UCSD-AML1 (cell line): ENCODE data around the gene FAM32A.
"Not testable (repeated sequence)": the region's sequence is repeated elsewhere in the genome, so short reads cannot be mapped to it uniquely, and the experiment has no call there.

ENCODE experiments used
- DNase-seq: peaks from one replicate; lab custom pipeline; 2025; ENCODE audit not compliant: unreplicated experiment; lab: John Stamatoyannopoulos, UW

FAM32A gene

DNA sequence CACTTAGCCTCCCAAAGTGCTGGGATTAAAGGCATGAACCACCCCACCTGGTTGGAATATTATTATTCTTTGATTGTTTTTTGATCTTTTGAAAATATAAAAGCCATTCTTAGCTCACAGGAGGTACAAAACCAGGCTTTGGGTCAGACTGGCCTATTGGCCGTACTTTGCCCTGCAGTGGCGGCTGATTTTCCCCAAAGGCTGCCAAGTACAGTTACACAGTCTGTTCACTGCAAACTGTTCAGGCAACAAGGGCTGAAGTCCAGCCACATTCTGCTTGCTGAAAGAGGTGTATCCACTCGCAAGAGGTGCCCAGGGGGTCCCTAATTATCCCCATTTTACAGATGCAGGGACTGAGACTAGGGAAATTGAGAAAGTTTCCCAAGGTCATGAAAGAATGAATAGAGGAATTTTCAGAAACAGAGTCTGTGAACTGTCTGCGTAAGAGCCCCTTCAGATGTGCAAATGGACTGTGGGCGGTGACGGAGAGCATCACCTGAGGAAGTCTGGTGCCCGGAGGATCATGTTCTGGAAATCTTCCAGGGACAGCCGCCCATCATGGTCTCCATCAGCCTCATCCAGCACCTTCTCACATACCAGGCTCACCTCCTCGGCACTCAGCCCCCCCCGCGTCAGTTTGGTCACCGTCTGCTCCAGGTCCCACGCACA is 20.9 kb upstream of the FAM32A start:
- DNase-seq = no peak

DNA sequence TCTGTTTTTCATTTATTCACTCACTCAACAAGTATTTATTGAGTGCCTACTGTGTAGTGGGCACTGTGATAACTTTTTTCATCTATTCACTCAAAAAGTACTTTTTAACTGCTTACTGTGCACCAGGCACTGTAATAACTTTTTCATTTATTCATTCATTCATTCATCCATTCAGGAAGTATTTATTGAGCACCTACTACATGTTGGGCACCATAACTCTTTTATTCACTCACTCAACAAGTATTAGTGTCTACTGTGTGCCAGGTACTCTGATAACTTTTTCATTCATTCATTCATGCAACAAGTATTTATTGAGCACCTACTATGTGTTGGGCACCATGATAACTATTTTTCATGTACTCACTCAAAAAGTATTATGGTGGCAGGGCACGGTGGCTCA is 18.8 kb upstream of the FAM32A start:
- DNase-seq = no peak

DNA sequence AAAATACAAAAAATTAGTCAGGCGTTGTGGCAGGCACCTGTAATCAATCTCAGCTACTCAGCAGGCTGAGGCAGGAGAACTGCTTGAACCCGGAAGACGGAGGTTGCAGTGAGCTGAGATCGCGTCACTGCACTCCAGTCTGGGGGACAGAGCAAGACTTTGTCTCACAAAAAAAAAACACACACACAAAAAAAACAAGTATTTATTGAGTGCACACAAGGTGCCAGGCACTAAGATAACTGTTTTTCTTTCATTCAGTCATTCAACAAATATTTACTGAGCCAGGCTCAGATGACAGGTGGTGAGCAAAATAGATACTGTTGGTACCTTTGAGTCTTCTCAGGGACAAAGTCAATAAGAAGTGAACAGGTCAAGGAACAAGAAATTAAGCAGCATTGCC is 18.2 kb upstream of the FAM32A start:
- no peak for DNase-seq

DNA sequence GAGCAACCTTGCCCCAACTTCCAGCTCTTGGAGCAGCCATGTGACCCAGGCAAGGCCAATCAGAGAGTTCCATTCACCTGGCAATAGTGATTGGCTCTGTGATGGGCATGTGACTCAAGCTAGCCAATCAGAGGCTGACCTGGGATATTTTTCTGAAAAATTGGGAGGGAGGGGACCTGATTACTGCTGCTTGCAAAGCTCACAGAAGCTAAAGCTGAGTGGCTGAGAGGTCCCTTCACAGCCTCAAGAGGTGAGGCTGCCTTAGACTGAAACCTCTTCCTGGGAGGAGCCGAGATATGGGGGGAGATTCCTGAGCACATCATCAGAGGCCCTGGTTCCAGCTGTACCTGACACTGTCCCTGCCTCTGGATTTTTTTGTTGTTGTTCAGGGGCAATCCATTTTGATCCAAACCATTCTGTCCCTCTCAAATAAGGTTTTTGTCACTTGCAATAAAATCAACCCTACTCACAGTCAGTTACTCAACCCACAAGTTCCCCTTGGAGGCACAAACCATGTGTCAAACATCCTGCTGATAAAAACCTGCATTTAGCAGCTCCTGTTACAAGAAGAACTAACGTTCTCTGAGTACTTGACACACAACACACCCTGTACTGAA is 16.6 kb upstream of the FAM32A start:
- peak; percentile 39 for DNase-seq

DNA sequence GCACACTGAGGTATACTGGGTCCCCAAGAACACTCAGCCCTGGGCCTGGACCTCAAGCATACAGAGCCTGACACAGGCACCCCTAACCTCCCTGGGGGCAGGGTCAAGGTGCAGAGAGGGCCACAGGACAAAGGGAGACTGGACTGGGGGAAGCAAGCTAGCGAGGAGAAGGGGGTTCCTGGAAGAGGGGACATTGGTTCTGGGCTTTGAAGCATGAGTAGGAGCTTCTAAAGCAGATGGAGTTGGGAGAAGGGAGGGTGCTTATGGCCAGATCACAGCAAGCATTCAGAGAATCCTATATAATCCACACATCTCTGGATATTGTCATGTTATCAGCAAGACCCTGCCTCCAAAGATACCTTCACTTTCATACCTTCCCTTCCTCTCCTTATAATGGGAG is 15.1 kb upstream of the FAM32A start:
- no peak for DNase-seq

DNA sequence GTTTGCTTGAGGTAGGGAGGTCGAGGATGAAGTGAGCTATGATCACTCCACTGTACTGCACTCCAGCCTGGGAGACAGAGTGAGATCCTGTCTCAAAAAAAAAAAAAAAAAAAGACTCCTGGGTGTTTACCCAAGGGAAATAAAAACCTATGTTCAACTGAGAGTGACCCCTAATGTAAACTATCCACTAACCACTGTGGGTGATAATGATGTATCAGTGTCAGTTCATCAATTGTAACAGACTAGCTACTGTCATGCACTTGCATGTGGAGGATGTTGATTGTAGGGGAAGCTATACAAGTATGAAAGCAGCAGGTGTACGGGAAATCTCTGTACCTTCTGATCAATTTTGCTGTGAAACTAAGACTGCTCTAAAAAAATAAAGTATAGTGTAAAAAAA is 9.3 kb upstream of the FAM32A start:
- no peak for DNase-seq

DNA sequence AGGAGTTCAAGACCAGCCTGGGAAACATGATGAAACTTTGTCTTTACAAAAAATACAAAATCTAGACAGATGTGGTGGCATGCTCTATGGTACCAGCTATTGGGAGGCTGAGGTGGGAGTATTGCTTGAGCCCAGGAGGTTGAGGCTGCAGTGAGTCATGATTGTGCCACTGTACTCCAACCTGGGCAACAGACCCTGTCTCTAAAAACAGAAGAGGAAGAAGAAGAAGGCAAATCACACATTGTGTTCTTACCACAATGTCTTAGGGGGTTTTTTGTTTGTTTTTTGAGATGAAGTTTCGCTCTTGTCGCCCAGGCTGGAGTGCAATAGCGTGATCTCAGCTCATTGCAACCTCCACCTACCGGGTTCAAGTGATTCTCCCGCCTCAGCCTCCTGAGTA is 6.3 kb upstream of the FAM32A start:
- DNase-seq = not testable (repeated sequence)

DNA sequence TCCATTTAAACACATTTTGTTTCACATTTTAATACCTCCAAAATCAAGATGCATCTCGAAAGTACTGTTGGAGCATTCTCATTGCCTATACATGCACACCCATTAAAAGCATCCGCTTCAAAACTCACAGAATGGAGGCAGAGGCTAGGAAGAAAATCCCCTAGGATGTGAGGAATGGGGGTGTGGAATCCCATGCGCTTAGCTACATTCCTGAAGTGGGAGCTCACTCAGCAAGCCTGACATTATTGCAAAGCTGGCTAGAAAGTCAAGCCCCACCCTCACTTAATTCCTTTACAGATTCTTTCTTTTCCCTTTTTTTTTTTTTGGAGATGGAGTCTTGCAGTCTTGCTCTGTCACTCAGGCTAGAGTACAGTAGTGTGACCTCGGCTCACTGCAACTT is 4.6 kb upstream of the FAM32A start:
- no peak for DNase-seq

DNA sequence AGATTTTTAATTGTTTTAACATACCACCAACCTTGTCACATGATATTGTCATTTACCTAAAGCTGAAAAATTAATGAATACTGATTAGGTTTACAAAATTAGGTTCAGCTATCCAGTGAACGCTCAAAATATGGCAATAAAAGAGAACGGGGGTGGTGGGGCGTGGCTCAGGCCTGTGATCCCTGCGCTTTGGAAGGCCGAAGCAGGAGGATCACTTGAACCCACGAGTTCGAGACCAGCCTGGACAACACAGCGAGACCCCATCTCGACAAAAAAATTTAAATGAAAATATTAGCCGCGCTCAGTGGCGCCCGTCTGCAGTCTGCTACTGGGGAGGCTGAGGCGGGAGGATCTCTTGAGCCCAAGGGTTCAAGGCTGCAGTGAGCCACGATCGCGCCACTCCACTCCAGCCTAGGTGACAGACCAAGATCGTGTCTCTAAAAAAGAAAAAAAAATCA is 516 bp upstream of the FAM32A start:
- DNase-seq = no peak

DNA sequence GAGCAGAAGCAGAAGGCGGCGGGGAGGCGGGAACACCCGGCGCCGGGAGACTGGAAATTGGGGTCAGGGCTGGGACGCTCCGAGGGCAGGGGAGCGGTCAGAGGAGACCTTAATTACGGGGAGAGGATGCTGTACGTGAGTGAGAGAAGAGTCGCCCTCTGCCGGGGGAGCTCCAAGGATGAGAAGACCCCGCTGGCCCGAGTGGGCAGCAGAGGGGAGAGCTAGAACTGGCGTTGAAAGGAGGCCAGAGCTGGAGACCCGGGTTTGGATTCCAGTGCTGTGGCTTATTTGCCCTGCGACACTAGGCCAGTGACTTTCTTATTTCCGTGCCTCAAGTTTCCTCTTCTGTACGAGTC is 536 bp downstream of the FAM32A start:
- peak; percentile 48 for DNase-seq

DNA sequence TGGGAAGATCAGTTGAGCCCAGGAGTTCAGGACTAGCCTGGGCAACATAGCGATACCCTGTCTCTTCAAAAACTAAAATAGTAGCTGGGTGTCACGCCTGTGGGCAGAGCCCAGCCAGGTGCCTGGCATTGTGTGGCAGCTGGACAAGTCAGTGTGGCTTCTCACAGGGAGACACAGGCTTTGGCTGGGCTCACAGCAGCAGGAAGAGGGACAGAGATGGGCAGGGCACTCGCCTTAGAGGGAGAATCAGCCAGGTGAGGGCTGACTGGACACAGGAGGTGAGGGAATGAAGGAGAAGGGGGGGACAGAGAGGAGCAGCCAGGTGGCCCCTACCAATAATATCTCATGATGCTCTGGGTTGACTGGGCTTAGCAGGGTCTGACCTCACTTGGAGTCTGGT is 3.3 kb downstream of the FAM32A start:
- DNase-seq = no peak

DNA sequence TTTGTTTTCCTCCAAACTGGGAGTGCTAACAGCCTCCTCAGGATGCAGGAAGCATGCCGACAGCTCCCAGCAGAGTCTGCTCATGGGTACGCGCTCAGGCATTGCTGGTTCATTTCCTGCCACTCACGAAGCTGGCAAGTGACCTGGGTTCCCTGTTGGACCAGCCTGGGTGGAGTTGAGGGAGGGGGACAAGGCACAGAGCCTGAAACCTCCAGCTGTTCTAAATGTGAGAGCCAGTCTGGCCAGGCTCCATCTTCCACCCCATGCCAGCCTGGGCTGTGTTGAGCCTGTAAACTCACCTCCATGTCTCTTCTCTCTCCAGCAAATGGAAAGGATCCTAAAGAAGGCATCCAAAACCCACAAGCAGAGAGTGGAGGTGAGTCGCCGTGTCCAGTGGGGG is 5.0 kb downstream of the FAM32A start:
- no peak for DNase-seq

DNA sequence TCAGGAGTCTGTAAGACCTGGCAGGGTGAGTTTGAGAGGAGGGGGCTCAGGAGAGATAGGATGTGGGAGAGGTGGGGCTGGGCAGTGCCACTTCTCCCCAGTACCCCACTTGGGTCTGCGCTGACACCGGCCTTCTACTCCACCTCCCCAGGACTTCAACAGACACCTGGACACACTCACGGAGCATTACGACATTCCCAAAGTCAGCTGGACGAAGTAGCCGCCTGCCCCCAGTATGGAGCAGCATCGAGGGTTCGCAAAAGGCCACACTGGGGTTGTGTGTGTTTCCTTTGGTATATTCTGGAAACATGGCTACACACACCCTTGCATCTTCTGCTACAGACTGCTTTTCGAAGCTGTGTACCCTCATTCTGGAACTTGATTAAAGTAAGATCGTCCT is 5.5 kb downstream of the FAM32A start:
- DNase-seq = no peak

DNA sequence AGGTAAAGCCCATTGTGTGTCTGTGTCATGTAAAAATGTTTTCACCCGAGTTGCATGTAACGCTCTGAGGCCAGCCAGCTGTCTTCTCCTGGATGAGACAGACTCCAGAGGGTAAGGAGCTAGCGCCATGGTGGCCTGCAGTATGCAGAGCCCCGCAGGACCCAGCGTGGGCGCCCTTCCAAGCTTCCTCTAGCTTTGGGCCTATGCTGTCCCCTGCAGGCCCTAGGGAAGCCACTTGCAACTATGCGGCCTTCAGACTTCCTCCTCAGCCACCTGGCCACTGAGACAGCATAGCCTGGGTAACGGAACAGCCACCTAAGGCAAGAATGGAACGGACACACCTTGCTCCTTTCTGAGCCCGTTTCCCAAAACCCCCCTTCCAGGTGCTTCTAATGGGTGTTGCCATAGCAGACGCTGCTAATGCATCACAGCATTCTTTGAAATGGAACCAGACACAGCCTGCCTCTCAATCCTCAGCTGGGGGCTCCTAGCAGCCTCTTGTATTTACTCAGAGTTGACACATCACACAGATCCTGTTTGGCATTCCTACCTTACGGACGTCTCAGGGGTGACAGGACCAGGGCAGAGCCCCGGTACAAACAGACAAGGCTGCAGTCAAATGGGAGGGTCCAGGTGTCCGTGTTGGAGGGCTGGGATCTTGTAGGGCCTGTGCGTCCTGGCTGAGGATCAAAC is 6.2 kb downstream of the FAM32A start:
- DNase-seq = no peak

DNA sequence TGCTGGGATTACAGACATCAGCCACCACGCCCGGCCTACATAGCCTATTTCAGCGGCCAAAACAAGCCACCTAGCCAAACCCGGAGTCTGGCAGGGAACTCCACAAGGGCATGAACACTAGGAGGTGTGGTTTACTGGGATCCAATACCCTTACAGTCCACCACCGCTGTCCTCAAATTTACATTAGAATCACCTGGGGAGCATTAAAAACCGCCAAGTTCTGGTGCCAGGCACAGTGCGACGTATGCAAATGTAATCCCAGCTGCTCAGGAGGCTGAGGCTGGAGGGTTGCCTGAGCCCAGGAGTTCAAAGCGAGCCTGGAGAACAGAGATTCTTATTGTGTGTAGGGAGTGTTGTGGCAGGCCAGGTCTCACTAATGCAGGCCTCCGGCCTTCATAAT is 8.3 kb downstream of the FAM32A start:
- no peak for DNase-seq

DNA sequence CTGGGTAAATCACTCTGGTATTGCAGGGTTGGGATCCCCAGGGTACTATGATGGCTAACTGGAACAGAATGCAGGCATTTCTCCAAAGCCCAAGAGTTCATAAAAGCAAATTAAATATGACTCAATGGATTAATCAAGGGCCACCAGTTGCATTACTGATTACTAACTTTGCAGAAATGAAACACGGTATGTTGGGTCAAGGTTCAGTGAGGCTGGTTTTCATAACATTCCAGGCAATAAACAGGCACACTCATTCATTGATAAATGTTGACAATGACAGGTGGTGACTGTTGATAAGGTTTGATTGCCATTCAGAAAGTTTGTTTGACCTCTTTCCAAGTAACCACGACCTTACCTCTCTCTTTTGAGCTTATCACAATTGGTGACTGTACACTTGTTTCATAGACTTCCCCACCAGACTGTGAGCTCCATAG is 12.0 kb downstream of the FAM32A start:
- DNase-seq = no peak

DNA sequence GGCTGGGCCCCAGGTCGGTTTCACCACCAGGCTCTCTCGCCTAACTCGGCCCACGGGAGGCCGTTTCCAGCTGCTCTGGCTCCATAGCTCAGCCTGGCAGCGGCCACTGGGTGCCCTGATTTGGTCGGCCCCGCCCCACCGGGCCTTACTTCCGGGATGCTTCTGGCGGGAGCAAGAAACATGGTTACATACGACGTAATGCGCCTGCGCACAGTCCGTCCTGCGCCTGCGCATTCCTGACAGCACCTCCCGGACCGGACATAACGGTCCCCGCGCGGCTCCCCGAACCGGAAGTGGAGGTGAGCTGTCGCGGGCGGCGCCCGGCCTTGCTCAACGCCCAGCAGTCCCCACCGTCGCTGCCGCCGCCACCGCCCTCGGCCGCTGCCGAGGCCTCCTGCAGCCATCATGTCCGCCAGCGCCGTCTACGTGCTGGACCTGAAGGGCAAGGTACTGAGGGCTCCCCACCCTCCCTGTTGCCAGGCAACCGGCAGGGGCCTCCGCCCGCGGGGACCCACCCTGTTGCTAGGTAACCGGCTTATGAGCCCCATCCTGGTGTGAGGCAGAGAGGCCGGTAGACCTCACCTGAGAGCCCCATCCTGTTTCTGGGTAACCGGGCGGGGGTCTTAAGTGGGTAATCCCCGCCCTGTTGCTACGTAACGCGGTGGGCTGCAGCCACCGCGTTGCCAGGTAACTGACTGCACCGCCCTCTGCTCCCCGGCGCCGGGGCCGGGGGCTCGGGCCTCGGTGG is 12.6 kb downstream of the FAM32A start, which contains the start of gene AP1M1:
Gene AP1M1, plus strand, starts transcription at position 290 of the 748 bp plus-strand sequence. Its CDS starts 116 bp downstream, at position 406.
- DNase-seq = peak; percentile 99

DNA sequence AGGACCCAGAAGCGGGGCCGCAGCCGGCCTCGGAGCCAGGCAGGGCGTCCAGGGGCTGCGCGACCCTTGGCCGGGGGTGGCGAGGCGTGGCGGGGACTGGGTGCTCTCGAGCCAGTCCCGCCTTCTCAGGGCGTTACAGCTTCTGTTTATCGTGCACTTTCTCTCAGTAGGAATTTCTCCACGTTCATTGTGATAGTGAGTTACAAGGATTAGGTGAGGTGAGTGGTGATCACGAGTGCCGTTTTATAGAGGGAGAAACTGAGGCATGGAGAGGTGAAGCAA is 13.1 kb downstream of the FAM32A start:
- DNase-seq = no peak

DNA sequence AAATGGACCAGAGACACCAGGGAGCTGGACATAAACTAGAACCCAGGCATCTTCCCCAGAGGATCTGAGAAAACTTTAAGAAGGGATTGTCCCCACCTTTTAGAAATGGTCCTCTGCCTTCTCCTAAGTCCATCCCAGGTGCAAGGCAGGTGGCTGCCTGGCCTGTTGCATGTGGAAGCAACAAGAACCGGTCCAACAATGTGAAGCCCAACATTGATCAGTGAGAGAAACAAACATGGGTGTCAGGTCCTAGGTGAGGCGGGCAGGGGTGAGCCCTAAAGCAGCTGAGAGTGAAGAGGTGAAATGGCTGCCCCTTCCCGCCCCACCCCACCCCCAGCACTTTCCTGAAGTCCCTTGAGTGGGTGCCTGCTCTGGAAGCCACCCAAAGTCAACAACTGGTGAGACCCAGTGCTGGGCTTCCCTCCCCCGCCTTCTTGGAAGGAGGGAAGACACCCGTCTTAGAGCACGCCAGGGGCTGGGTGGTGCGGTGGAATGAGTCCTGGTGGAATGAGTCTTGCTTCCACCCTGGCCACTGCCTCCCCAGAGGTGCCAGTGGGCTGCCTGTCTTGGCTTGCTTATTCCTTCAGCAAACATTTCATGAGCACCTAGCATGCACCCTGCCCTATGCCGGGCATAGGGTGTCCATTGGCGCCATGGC is 14.2 kb downstream of the FAM32A start:
- no peak for DNase-seq

DNA sequence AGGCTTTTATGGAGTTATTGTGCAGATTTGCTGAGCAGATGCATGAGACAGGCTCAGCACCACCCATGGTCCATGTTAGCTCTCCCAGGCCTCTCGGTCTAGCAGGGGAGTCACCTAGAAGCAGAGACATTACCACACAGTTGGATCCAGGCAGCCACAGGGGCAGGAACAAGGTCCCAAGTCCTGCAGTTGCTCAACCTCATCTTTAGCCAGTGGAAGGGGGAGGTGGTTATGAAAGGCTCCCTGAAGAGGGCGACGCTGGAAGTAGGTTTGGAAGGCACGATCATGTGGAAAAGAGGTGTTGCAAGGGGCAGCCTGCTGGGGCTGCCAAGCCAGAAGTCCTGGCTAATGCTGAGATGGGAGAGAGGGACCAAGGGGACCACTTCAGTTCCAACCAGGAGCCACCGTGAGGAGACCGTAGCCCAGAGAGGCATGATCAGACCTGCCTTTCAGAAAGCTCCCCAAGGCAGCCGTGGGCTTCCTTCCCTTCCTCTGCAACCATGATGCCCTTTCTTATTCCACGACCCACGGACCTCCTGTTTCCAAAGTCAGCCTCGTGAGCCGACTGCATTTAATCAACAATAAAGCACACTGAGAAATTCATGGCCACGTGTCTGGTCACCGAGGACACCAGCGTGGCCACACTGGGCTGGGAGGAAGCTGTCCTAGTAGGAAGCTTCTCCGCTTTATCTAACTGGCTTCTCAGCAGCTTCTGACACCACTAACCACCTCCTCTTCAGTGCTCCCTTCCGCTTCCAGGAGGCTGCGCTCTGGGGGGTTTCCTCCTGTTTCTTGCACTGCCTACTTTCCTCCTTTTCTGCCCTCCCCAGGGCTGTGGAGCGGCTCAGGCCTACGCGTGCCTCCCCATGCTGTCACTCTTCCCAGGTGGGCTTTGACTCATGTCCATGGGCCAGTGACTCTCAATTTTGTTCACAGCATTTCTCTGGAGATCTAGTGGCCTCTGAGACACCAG is 15.1 kb downstream of the FAM32A start:
- peak; percentile 40 for DNase-seq
